GM12878 (cell line): ENCODE measurements around the gene MYO16.

Experiments used
- ATF2 ChIP-seq: IDR thresholded peaks from 2 replicates; pipeline ENCODE4 v1.6.1; 2012; ENCODE audit warnings: low read length, inconsistent platforms
- ATF3 ChIP-seq: IDR thresholded peaks from 2 replicates; pipeline ENCODE4 v1.6.1; 2011; ENCODE audit warnings: low read depth, mild to moderate bottlenecking, low read length, moderate library complexity, borderline replicate concordance; ENCODE audit errors: extremely low read depth
- CTCF ChIP-seq, 3 experiments: IDR thresholded peaks in 2 of 3; conservative IDR thresholded peaks in 1 of 3; 2 replicates each; pipeline ENCODE4 v1.5.1; 2011; ENCODE audit warnings: low read depth in 3 of 3, low read length in 3 of 3, mild to moderate bottlenecking in 3 of 3, control low read depth in 2 of 3, moderate library complexity in 2 of 3, inconsistent platforms in 1 of 3, mixed read lengths in 1 of 3; ENCODE audit not compliant: control insufficient read depth in 2 of 3, insufficient read depth in 1 of 3; ENCODE audit errors: extremely low read depth in 1 of 3
- EP300 ChIP-seq, 2 experiments: fragments of 150-350 bp in 1 of 2; IDR thresholded peaks; 2 replicates each; pipeline ENCODE4 v1.6.1; 2011 to 2012; ENCODE audit warnings: low read depth in 2 of 2, low read length in 2 of 2, borderline replicate concordance in 1 of 2, improper control_type of control experiment in 1 of 2, inconsistent platforms in 1 of 2; ENCODE audit not compliant: control insufficient read depth in 1 of 2
- EZH2 ChIP-seq: IDR thresholded peaks from 2 replicates; pipeline ENCODE4 v1.6.1; 2012; ENCODE audit warnings: low read depth, mild to moderate bottlenecking, control low read depth, inconsistent platforms, low read length, borderline replicate concordance; ENCODE audit not compliant: control insufficient read depth
- MTA3 ChIP-seq: IDR thresholded peaks from 2 replicates; pipeline ENCODE4 v1.6.1; 2012; ENCODE audit warnings: low read length, inconsistent platforms, borderline replicate concordance
- PKNOX1 ChIP-seq: fragments of 450-650 bp; IDR thresholded peaks from 2 replicates; pipeline ENCODE4 v1.6.1; 2016; ENCODE audit warnings: mild to moderate bottlenecking
- POLR2A ChIP-seq: IDR thresholded peaks from 2 replicates; pipeline ENCODE4 v1.6.1; 2011; ENCODE audit warnings: low read depth, mild to moderate bottlenecking, low read length
- POLR2AphosphoS5 ChIP-seq: IDR thresholded peaks from 2 replicates; pipeline ENCODE4 v1.6.1; 2011; ENCODE audit warnings: mild to moderate bottlenecking, low read length, inconsistent platforms
- ZBED1 ChIP-seq: IDR thresholded peaks from 2 replicates; pipeline ENCODE4 v1.6.1; 2016; ENCODE audit warnings: borderline replicate concordance

- TF ChIP-seq EP300 (IDR thresholded peaks at IDR 0.05; ENCODE audit: borderline replicate concordance in 1 of 2, control insufficient read depth in 1 of 2, low read depth in 2 of 2, low read length in 2 of 2): no peak
- no peak for TF ChIP-seq POLR2A
- no peak for TF ChIP-seq EZH2
- no peak for TF ChIP-seq ZBED1
- no peak for TF ChIP-seq ATF2
- no peak for TF ChIP-seq POLR2AphosphoS5
- TF ChIP-seq CTCF (IDR thresholded peaks at IDR 0.05 in 2 of 3, conservative IDR thresholded peaks at IDR 0.05 in 1 of 3; ENCODE audit: control insufficient read depth in 2 of 3, extremely low read depth in 1 of 3, insufficient read depth in 1 of 3, low read depth in 3 of 3, low read length in 3 of 3): no peak
- TF ChIP-seq ATF3: no peak
- TF ChIP-seq MTA3: no peak
- TF ChIP-seq PKNOX1: no peak
Observed at GRCh38 chr13:108922108-108922507, 292.7 kb downstream of the MYO16 start.
